Measurements from ENCODE around the gene HPCAL1.
A peak's percentile ranks its signal among the peaks of the same experiment; 100 is the strongest.
"Not testable (repeated sequence)": the region's sequence is repeated elsewhere in the genome, so short reads cannot be mapped to it uniquely, and the experiment has no call there.

The HPCAL1 gene

GRCh38 chr2:10302479-10303180, at the start of gene HPCAL1:
Gene HPCAL1, plus strand, starts transcription at chr2:10302904. Its CDS starts 116,854 bp downstream, at chr2:10419758.
- peak; percentile 94 for DNase-seq

- DNase-seq = no peak
These were observed 48.9 kb upstream of the HPCAL1 start for GRCh38 chr2:10253596-10254372.

- peak; percentile 47 for DNase-seq
These were observed 48.1 kb upstream of the HPCAL1 start for GRCh38 chr2:10254373-10255188.

GRCh38 chr2:10255189-10256030, 47.3 kb upstream of the HPCAL1 start:
- DNase-seq = no peak

- no peak for DNase-seq
These were observed 46.6 kb upstream of the HPCAL1 start for GRCh38 chr2:10256031-10256514.

- no peak for DNase-seq
These were observed 46.1 kb upstream of the HPCAL1 start for GRCh38 chr2:10256515-10257031.

GRCh38 chr2:10257036-10257435, 45.7 kb upstream of the HPCAL1 start:
- no peak for DNase-seq

GRCh38 chr2:10257500-10258147, 45.1 kb upstream of the HPCAL1 start:
- no peak for DNase-seq

- DNase-seq = no peak
These were observed 44.4 kb upstream of the HPCAL1 start for GRCh38 chr2:10258326-10258725.

GRCh38 chr2:10258726-10259125, 44.0 kb upstream of the HPCAL1 start:
- no peak for DNase-seq

- DNase-seq = no peak
These were observed 42.6 kb upstream of the HPCAL1 start for GRCh38 chr2:10260130-10260529.

GRCh38 chr2:10263526-10263925, 39.2 kb upstream of the HPCAL1 start:
- DNase-seq = not testable (repeated sequence)

GRCh38 chr2:10264506-10265328, 38.0 kb upstream of the HPCAL1 start:
- DNase-seq = peak; percentile 58

- peak; percentile 58 for DNase-seq
These were observed 37.2 kb upstream of the HPCAL1 start for GRCh38 chr2:10265329-10266132.

- peak; percentile 31 for DNase-seq
These were observed 36.5 kb upstream of the HPCAL1 start for GRCh38 chr2:10266133-10266620.

- peak; percentile 16 for DNase-seq
These were observed 35.7 kb upstream of the HPCAL1 start for GRCh38 chr2:10267036-10267435.

- DNase-seq = peak; percentile 41
These were observed 34.9 kb upstream of the HPCAL1 start for GRCh38 chr2:10267551-10268465.

GRCh38 chr2:10269291-10269690, 33.4 kb upstream of the HPCAL1 start:
- peak; percentile 37 for DNase-seq

All from activated effector memory CD4-positive, alpha-beta T cell treated with anti-CD3 and anti-CD28 coated beads, Interleukin-2, amount 50 U/mL, for 16 hours (primary cell).